HG03558 (cell line): Measurements from ENCODE around the gene ELP1.

Source experiments
- ATAC-seq: cut with Tn5 transposase; IDR thresholded peaks from one replicate; pipeline ENCODE4 v1.9.1; 2021; ENCODE audit warnings: moderate number of reproducible peaks; ENCODE audit not compliant: unreplicated experiment; ENCODE audit errors: extremely low read depth

Gene ELP1

DNA sequence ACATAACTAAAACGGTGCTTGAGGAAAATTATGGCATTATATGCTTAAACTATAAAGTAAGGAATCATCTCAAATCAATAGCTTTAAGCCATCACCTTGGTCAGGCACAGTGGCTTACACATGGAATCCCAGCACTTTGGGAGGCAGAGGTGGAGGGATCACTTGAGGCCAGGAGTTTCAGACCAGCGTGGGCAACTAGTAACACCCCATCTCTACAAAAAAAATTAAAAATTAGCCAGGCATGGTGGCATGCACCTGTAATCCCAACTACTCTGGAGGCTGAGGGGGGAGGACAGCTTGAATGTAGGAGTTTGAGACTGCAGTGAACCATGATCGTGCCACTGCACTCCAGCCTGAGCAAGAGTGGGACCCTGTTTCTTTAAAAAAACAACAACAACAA, 49.2 kb downstream of the ELP1 start:
- ATAC-seq, result no peak

DNA sequence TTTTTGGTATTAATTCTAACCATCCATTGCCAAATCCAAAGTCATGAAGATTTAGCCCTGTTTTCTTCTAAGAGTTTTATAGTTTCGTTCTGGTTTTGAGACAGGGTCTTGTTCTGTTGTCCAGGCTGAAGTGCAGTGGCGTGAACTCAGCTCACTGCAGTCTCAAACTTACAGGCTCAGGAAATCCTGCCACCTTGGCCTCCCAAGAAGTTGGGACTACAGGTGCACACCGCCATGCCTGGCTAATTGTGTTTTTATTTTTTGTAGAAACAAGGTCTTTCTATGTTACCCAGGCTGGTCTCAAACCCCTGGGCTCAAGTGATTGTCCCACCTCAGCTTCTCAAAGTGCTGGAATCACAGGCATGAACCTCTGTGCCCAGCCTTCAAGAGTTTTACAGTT, 50.8 kb downstream of the ELP1 start:
- no peak for ATAC-seq

DNA sequence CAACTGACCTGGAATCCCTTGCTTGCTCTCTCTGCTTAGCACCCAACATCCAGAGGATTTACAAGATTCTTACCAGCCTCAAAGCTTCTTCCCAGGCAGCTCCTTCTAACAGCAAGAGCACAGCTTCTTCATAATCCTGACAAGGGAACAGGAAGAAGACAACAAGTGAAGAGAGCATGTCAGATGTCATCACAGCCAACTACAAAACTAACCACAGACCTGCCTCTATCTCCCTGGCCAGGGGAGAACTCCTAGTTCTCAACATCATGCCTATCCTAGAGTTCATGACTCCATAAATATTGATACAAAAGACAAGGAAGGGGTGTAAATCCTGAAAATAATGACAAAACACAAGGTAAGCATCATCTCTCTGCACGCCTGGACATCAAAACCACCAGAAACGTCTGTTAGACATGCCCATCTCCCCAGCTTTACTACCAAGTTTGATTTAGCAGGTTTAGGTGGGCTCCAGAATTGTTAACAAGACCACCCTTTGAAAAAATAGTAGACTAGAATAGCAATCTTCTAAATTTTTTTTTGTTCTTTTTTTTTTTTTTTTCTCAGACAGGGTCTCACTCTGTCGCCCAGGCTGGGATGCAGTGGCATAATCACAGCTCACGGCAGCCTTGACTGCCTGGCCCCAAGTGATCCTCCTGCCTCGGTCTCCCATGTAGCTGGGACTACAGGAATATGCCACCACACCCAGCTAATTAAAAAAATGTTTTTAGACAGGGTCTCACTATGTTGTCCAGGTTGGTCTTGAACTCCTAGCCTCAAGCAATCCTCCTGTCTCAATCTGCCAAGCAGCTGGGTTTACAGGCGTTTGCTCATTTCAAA, 51.7 kb downstream of the ELP1 start:
- ATAC-seq, result no peak

DNA sequence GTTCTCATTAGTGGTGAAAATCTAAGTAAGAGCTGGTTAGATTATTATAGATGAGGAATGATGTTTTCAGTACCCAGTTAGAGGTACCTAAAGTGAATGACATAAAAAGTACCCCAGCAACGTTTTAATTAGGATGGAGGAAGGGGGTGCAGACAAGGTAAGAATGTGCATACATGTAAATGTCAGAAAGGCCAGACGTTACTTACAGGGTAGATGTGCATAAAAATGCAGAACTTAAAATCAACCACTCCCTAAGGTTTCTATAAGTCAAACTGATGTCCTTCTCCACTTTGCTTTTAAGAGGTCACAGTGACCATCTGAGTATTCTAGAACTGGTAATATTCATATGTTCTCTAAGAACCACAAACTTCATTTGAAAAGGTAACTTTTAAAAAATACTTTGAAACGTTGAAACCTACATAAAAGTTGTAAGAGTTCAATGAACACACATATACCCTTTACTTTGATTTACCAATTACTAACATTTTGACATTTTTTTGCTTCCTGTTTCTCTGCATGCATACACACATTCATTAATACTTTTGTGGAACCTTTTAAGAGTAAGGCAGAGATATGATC, 53.1 kb downstream of the ELP1 start:
- ATAC-seq, result no peak

DNA sequence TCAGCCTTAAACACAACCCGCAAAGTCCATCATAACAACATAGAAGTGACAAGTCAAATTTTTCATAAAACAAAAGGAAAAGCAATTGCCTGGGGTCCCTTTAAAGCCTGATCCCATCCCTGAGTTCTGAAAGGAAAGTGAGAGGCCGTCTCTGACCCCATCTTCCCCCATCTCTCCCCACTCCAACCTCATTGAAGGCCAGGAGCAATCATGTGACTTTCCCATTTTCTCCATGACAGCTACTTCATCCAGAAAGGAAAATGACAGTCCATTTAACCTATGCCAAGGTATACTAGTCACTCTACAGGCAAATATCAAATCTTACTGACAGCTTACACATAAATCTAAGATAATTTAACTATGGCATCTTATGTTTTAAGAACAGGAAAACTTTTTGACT, 56.4 kb downstream of the ELP1 start:
- no peak for ATAC-seq

DNA sequence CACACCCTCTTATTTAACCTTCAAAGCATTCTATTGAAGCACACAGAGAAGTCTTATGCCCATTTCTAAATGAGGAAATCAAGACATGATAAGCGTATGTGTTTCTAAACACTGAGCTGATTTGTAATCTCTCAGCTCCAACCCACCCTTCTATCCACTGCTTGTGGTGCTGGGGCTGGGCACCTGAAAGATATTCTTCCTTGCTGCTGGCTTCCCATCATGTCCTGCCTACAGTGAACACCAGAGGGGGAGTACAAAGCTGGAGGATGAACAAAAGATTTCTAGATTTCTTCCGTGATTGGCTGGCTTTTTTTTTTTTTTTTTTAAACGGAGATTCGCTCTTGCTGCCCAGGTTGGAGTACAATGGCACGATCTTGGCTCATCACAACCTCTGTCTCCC, 57.5 kb downstream of the ELP1 start:
- no peak for ATAC-seq

DNA sequence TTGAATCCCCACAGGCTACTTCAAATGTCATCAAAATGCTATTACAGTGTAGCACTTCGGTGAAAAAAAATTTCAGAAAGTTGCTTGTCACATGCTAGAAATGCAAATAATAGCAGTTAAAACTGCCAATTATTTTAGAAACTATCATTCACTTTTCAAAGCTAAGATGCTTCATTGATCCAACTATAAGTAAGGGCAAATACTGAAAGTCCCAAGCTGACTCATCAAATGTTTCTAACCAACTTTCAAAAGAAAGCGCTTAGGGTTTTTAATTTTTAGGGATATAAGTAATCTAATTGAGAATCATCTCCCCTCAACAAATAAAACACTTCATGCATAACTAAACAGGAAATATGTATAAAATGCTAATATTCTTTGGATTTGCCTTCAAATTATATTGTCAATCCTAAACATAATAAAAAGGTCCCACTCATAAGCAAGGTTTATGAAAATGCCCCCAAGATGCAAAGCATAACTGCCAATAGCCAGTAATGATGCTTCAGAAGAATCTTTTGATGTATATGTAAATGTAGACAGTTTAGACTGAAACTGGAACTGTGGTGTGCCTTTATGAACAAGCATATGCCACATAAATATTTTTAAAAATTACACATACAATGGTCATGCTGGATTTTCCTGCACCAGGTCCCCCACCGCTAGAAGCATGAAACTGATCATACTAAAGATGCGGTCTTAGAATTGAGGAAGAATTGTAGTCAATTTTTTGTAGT, 59.7 kb downstream of the ELP1 start:
- ATAC-seq, result no peak

DNA sequence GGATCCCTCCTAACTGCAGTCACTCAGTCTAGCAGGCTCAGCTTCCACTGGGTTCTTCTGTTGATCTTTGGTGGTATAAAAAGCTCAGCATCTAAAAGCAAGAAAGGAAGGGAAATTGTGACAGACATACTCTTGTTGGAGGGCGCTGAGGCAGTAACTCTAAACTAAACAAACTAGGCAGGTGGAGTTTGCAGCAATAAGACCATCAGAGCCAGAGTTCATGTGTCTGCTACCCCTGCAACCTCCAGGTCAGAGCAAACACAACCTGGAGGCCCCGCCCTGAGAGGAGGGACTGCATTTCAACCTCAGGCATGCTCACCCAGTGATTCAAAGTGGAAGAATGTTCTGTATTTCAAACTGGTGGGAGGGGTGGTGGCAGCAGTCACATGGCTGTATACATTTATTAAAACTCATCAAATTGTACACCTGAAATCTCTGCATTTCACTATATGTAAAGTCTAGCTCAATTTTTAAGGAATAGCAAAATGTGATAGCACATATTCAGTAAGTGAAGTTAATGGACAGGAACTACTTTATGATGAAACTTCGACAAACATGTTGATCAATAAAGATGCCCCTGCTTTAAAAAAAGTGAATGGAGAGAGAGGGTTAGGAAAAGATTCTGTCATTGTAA, 64.7 kb downstream of the ELP1 start:
- no peak for ATAC-seq

DNA sequence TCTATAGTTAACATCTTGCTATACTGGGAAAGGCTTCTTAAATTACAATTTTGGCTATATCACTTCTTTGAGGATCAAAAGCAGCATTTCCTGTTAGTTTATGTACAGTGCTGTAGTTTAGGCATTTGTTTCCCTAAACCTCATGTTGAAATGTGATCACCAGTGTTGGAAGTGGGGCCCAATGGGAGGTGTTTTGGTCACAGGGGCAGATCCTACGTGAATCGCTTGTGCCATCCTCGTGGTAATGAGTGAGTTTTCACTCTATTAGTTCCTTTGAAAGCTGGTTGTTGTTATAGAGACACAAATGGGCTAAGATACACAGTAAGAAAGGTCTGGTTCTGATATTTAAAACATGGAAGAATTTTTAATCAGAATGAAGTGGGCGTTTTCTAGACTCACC, 66.1 kb downstream of the ELP1 start:
- ATAC-seq, result no peak

DNA sequence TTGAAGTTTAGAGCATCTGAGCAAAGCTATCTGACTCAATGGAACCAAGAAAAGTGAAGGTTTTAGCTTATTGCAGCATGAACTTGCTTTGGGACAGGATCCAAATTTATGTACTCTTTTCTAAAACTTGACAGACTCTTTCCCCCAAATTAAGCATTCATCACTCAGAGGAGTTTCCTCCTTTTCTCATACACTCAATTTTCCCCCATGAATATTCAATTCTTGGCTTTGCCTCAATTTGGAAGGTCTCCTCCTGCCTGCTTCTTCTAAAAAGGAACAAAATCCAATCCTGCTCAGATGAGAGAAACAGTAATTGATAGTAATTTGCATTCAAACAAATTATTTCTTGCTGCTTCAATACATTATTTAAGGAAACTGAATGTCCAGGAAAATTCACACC, 66.8 kb downstream of the ELP1 start:
- no peak for ATAC-seq

DNA sequence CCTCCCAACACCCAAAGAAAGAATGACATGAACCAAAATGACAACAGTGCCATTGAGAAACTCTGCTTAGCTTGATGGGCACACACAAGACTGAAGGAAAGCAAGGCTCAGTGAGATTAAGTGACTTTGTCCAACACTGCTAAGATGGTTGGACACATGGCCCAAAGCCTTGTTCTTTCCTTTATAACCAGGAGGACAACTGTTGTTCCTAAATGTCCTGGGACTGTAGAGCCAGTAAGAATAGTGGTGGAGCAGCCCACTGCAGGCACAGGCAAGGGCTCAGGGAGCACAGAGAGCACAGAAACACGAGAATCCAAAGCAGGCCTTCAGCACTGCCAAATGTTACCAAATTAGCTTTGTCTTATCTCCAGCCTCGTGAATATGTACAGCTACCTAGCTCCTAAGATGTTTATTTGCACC, 67.9 kb downstream of the ELP1 start:
- ATAC-seq, result no peak

DNA sequence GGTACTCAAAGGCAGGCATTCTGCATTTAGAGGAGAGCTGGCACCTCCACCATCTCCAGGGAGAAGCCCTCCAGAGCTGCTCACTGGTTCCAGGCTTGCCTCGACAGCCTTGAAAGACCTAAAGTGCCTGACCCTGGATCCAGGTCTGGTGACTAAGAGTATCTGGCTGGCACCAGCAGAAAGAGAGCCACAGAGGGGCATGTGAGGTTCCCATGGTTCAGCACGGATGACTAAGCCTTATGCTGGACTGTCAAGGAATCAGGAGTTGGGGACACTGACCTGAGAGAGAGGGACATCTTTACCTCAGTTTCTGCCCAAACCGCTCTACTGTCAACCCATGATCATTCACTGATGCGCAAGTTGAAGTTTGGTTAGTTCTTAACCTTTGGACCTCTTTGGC, 68.9 kb downstream of the ELP1 start:
- ATAC-seq, result no peak

DNA sequence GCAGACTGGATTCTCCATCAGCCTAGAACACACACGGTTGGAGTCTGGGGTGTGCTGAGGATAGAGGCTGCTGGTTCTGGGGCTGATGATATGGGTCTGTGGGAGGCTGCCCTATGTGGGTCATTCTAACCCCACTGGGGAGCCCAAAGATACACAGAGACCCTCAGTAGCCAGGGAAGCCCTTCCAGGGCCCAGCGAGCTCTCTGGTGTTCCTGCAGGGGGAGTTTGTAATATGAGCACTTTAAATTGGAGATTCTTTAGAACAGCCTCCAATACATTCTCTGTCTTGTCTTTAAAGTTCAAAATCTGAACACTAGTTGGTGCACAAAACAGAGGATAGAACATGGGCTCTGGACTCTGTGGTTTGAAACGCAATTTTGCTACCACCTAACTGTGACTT, 69.5 kb downstream of the ELP1 start:
- no peak for ATAC-seq

DNA sequence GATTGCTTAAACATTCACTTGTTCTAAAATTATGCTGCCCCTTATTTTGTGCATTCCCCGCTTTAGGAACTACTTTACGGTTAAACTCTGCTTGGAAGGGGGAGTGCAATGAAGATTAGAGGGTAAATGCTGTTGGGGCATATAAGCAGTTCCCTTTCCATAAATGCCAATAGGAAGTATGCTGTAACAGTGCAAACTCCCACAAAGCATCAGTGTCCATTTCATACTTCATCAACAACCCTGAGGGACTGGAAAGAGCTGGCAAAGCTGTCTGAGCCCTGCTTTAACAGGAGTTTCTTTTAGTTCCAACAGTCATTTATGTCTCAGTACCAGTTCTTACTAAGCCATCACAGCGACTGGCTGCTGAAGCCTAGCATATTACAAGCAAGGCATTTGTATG, 70.0 kb downstream of the ELP1 start:
- no peak for ATAC-seq

DNA sequence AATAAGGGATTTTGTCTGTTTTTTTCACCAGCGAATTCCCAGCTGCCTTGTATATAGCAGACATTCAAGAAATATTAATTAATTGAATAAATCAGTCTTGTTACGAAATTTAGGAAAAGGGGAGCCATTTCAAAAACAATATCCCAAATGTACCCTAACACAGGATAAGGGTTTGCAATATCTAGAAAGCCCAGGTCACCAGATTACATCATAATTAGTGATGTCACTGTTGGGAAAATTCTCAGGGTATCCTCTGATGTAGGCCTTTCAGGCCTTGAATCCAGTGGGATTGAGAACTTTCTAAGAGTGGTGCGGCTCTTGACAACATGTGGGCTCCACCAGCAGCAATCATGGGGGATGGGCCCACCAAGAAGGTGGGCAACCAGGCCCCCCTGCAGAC, 71.9 kb downstream of the ELP1 start, which contains the start of gene ACTL7A:
Gene ACTL7A (plus strand): TSS at position 270 of the 400 bp plus-strand sequence. CDS start 57 bp downstream, at position 327.
- no peak for ATAC-seq

DNA sequence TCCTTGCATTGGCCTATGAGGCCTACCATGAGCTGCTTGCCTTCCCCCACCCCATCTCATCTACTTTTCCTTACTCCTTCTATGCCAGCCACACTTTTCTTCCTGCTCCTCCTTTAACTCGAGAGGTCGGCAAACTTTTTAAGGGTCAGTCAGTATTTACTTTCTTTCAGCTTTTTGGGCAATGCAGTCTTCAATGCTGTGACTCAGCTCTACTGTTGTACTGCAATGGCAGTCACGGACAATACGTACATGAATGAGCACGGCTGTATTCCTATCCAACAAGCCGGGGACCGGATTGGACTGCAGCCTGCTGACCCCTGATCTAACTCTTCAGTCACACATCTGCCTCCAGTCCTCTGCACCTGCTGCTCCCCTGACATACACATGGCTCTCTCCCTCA, 72.5 kb downstream of the ELP1 start:
- ATAC-seq, result no peak

DNA sequence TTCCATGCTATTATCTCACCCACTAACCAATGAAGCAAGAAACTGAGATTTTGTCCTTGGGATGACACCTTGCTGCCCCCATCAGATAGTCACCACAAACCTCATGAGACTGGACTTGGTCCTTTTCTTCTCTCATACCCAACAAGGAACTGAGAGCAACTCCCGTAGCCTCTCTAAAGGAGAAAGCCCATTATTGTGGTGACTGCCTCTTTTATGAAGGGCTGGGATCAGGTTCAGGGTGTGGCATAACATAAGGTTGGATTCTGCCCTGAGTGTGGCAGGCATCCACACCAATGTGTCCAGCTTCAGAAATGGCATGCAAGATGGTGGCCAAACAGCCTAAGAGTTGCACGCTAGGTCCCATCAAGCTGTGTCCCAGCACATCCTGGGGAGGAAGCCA, 73.2 kb downstream of the ELP1 start:
- no peak for ATAC-seq

DNA sequence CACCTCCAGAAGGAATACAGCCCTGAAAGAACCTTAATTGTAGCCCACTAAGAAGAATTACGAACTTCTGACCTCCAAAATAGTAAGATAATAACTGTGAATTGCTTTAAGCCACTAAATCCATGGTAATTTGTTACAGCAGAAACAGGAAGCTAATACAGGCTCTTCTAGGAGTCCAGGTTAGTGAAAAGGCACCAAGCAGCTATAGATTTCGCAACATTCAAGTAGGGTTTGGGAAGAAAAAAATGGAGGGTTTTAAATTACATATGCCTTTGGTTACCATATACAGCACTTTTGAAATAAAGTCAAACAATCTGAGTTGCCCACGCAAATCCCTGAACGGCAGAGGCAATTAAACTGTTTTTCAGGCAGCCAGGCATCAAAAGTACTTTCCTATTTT, 73.6 kb downstream of the ELP1 start:
- ATAC-seq, result no peak

DNA sequence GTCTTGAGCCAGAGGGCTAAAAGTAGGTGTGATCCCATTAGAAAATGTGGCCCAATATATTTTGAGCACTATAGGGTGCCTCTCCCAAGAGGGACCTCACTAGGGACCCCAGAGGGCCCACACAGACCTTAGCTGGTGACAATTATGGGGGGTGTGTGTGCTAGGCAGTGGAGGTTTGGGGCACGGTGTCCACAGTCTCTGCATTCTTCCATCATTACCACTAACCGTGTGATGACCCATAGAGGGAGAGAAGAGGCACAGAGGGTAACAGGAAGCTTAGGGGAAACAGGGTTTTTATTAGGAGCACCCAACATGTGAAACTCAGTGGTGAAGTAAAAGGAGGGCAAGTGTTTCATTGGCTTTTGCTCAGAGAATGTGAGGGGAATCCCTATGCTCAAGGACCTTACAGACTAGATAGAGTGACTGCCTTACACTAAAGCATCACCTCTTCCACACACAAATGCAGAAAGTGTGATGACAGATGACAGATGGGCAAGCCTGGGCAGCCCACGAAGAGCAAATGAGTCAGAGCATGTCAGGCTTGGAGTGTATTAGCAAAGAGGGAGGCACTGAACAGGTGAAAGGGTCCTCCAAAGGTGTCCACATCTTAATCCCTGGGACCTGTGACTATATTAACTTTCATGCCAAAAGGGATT, 74.3 kb downstream of the ELP1 start:
- ATAC-seq, result peak; percentile 57

DNA sequence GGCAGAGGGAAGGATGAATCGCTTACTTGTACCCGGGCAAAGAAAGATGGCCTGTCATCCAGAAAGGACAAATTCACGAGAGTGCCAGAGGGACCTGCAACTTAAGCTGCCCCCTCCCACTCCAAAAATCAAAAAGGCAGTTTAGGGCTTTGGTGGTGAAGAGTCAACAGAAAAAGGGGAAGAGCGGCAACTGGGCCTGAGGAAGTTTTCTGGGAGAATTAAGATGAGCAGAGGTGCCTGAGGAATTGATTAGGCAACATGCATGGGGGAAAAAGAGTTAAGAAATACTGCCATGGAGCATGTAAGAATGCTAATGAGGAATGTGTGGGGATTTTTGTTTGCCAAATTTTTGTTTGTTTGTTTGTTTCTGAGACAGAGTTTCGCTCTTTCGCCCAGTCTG, 76.4 kb downstream of the ELP1 start:
- no peak for ATAC-seq
